DND-41 (cell line): ENCODE measurements around the gene MAP3K1.

Experiments
- CTCF ChIP-seq: IDR thresholded peaks from 2 replicates; pipeline ENCODE4 v1.5.1; 2012; ENCODE audit warnings: borderline replicate concordance, low read length, moderate library complexity, mild to moderate bottlenecking; ENCODE audit not compliant: poor library complexity, severe bottlenecking; ENCODE audit errors: extremely low read depth
- EZH2 ChIP-seq: IDR thresholded peaks from 3 replicates; pipeline ENCODE4 v1.6.1; 2012; ENCODE audit warnings: borderline replicate concordance, low read depth, mild to moderate bottlenecking, moderate library complexity, low read length, inconsistent platforms; ENCODE audit not compliant: severe bottlenecking

- no peak for TF ChIP-seq CTCF
- no peak for TF ChIP-seq EZH2
These were observed 7.6 kb downstream of the MAP3K1 start for GRCh38 chr5:56822981-56823380.
